ENCODE results near the gene CXCR3.
"Not testable (repeated sequence)": the region's sequence is repeated elsewhere in the genome, so short reads cannot be mapped to it uniquely, and the experiment has no call there.

CXCR3 gene

GRCh38 chrX:71622032-71622575 is 3.8 kb upstream of the CXCR3 start:
- no peaks in the 10 kb centered on the region for H3K27me3 Mint-ChIP-seq
- H3K4me3 Mint-ChIP-seq = peak overlapping the region; percentile 51
- H3K36me3 Mint-ChIP-seq = no peaks in the 10 kb centered on the region
- H3K9me3 Mint-ChIP-seq = no peaks in the 10 kb centered on the region
- peaks cover 58% of the 10 kb centered on the region for H3K4me1 Mint-ChIP-seq
- peak overlapping the region; percentile 93 for H3K27ac Mint-ChIP-seq

GRCh38 chrX:71621603-71622002 is 3.3 kb upstream of the CXCR3 start:
- H3K4me3 Mint-ChIP-seq = peak overlapping the region; percentile 51
- peaks cover 59% of the 10 kb centered on the region for H3K4me1 Mint-ChIP-seq
- peaks cover 1% of the 10 kb centered on the region for H3K36me3 Mint-ChIP-seq
- peak overlapping the region; percentile 35 for H3K27ac Mint-ChIP-seq
- no peaks in the 10 kb centered on the region for H3K27me3 Mint-ChIP-seq
- H3K9me3 Mint-ChIP-seq = no peaks in the 10 kb centered on the region

DNA sequence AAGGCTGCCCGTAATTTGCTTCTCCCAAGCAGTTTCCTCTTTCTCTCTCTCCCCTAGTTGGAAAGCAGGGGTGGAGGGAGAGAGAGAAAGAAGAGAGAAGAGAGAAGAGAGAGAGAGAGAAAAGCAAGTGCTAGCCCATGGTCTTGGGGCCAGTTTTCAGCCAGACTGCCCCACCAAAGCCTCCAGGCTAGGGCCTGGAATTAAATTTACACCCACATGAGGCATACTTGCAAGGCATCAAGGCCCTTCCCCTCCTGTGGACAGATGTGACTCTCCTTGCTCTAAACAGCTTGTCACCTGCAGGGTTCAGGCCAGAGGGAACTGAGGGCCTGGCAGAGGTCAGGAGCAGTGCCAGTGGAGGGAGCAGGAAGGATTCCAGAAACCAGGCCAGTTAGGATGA is 1.7 kb upstream of the CXCR3 start:
- no peaks in the 10 kb centered on the region for H3K9me3 Mint-ChIP-seq
- H3K27ac Mint-ChIP-seq = peak overlapping the region; percentile 99
- peaks cover 10% of the 10 kb centered on the region for H3K36me3 Mint-ChIP-seq
- no peaks in the 10 kb centered on the region for H3K27me3 Mint-ChIP-seq
- H3K4me1 Mint-ChIP-seq = peaks cover 70% of the 10 kb centered on the region
- H3K4me3 Mint-ChIP-seq = peak overlapping the region; percentile 81

GRCh38 chrX:71619193-71619592 is 882 bp upstream of the CXCR3 start:
- peaks cover 72% of the 10 kb centered on the region for H3K4me1 Mint-ChIP-seq
- no peaks in the 10 kb centered on the region for H3K9me3 Mint-ChIP-seq
- H3K36me3 Mint-ChIP-seq = peaks cover 13% of the 10 kb centered on the region
- no peaks in the 10 kb centered on the region for H3K27me3 Mint-ChIP-seq
- H3K27ac Mint-ChIP-seq = peak overlapping the region; percentile 99
- peak overlapping the region; percentile 81 for H3K4me3 Mint-ChIP-seq

GRCh38 chrX:71618787-71619186 is 476 bp upstream of the CXCR3 start:
- peak overlapping the region; percentile 99 for H3K27ac Mint-ChIP-seq
- H3K9me3 Mint-ChIP-seq = no peaks in the 10 kb centered on the region
- H3K4me3 Mint-ChIP-seq = peak overlapping the region; percentile 81
- no peaks in the 10 kb centered on the region for H3K27me3 Mint-ChIP-seq
- H3K4me1 Mint-ChIP-seq = peaks cover 70% of the 10 kb centered on the region
- H3K36me3 Mint-ChIP-seq = peaks cover 13% of the 10 kb centered on the region

GRCh38 chrX:71617742-71618141 is 569 bp downstream of the CXCR3 start:
- H3K27ac Mint-ChIP-seq = peak overlapping the region; percentile 99
- H3K4me3 Mint-ChIP-seq = peak overlapping the region; percentile 81
- peaks cover 13% of the 10 kb centered on the region for H3K36me3 Mint-ChIP-seq
- no peaks in the 10 kb centered on the region for H3K27me3 Mint-ChIP-seq
- H3K4me1 Mint-ChIP-seq = peaks cover 59% of the 10 kb centered on the region
- H3K9me3 Mint-ChIP-seq = no peaks in the 10 kb centered on the region

DNA sequence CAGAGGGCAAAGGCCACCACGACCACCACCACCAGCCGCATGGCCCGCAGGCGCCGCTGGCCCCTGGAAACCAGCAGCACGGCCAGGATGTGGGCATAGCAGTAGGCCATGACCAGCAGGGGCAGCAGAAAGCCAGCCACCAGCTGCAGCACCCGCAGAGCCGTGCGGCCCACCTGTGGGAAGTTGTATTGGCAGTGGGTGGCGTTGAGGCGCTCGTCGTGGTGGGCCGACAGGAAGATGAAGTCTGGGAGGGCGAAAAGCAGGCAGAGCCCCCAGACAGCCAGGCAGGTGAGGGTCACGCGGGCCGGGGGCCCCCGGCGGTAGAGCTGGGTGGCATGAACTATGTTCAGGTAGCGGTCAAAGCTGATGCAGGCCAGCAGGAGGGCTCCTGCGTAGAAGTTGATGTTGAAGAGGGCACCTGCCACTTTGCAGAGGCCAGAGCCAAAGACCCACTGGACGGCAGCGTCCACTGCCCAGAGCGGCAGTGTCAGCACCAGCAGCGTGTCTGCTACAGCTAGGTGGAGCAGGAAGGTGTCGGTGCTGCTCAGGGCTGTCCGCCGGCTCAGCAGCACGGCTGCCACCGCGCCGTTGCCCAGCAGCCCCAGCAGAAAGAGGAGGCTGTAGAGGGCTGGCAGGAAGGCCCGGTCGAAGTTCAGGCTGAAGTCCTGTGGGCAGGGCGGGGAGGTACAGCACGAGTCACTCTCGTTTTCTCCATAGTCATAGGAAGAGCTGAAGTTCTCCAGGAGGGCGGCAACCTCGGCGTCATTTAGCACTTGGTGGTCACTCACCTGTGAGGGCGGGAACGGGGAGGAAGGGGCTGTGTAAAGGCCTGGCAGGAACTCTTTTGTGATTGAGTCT is 1.4 kb downstream of the CXCR3 start:
- peak overlapping the region; percentile 81 for H3K4me3 Mint-ChIP-seq
- peaks cover 51% of the 10 kb centered on the region for H3K4me1 Mint-ChIP-seq
- H3K27ac Mint-ChIP-seq = no peak overlapping the region
- peaks cover 15% of the 10 kb centered on the region for H3K36me3 Mint-ChIP-seq
- no peaks in the 10 kb centered on the region for H3K27me3 Mint-ChIP-seq
- H3K9me3 Mint-ChIP-seq = no peaks in the 10 kb centered on the region

DNA sequence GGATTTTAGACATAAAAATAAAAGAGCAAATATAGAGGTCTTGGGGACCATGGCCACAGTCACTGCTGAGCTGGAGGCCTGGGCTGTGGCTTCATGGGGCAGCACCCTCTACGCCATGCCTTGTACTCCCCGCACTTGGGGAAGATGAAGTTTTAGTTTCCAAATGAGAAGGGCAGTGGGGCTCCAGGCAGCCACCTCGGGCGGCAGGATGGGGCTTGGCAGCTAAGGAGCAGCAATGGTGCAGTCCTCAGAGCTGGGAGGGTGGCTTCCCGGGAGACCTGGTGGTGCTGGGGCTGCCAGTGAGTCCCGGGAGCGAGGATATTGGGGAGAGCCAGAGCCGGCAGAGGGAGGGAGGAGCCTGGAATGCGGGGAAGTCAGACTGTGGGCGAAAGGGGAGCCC is 2.4 kb downstream of the CXCR3 start:
- H3K36me3 Mint-ChIP-seq = peaks cover 16% of the 10 kb centered on the region

GRCh38 chrX:71615056-71615455 is 3.3 kb downstream of the CXCR3 start:
- no peak overlapping the region for H3K27ac Mint-ChIP-seq
- H3K4me3 Mint-ChIP-seq = peak overlapping the region; percentile 51
- H3K36me3 Mint-ChIP-seq = peaks cover 18% of the 10 kb centered on the region
- peaks cover 41% of the 10 kb centered on the region for H3K4me1 Mint-ChIP-seq
- no peaks in the 10 kb centered on the region for H3K27me3 Mint-ChIP-seq
- no peaks in the 10 kb centered on the region for H3K9me3 Mint-ChIP-seq

More for the DNA sequence above, 2.4 kb downstream of the CXCR3 start:
- Mint-ChIP-seq H3K27ac (peak overlapping the region; percentile 80), H3K4me1 (peaks cover 45% of the 10 kb centered on the region), H3K27me3 (no peaks in the 10 kb centered on the region), H3K9me3 (no peaks in the 10 kb centered on the region), H3K4me3 (peak overlapping the region; percentile 79)

- Mint-ChIP-seq H3K9me3 (no peaks in the 10 kb centered on the region), H3K27ac (no peak overlapping the region), H3K4me1 (peaks cover 40% of the 10 kb centered on the region), H3K36me3 (peaks cover 31% of the 10 kb centered on the region), H3K4me3 (no peak overlapping the region), H3K27me3 (no peaks in the 10 kb centered on the region)
Observed at GRCh38 chrX:71612256-71612655, 6.1 kb downstream of the CXCR3 start.

- peaks cover 42% of the 10 kb centered on the region for H3K4me1 Mint-ChIP-seq
- H3K27me3 Mint-ChIP-seq, H3K4me3 Mint-ChIP-seq, H3K27ac Mint-ChIP-seq, H3K9me3 Mint-ChIP-seq: not testable (repeated sequence)
- H3K36me3 Mint-ChIP-seq = peaks cover 31% of the 10 kb centered on the region
Observed at GRCh38 chrX:71611736-71612135, 6.6 kb downstream of the CXCR3 start.

DNA sequence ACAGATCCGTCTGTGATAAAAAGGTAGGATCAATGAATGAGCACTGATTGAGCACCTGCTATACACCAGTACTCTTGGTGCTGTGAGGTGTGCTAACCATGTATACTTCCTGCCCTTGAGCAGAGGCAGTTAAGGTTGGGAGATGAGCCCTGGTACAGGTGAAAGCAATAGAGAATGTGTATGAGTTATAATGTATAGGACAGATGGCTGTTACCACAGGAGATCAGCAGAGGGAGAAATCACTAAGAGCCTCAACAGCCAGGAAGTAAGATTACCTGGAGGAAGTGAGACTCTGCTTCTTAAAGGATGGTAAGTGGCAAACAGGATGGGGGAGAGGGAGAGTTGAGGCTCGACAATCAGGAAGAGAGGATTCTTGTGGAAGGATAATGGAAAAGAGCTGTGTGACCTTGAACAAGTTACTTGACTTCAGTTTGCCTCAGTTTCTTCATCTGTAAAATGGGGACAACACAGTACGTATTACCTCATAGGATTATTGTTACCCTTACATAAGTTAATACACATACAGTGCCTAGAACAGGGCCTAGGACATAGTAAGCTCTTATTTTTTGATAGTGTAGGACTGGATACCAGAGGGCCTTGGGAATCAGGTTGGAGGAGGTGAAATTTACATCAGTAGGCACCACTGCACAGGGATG is 9.1 kb downstream of the CXCR3 start:
- Mint-ChIP-seq H3K9me3 (no peaks in the 10 kb centered on the region), H3K4me1 (peaks cover 44% of the 10 kb centered on the region), H3K27ac (peak overlapping the region; percentile 91), H3K36me3 (peaks cover 28% of the 10 kb centered on the region), H3K4me3 (peak overlapping the region; percentile 57), H3K27me3 (no peaks in the 10 kb centered on the region)

DNA sequence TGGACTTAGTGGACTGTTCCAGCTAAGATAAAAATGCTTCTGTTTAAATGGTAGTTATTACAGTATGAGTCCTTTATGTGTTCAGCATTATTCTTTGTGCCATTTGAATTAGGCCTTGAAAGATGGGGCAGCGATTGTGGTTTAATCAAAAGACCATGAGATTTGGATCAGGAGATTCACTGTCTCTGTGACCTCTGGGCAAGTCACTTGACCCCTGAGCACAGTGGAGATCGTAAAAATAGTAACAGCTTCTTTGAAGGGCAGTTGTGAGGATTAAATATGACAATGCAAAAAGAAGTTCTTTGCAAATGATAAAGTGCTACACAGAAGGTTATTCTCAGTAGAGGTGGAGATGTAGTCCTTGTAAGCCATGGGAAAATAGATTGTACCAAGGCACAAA is 10.8 kb downstream of the CXCR3 start:
- H3K36me3 Mint-ChIP-seq = peaks cover 40% of the 10 kb centered on the region
- peaks cover 50% of the 10 kb centered on the region for H3K4me1 Mint-ChIP-seq
- no peaks in the 10 kb centered on the region for H3K9me3 Mint-ChIP-seq
- no peaks in the 10 kb centered on the region for H3K27me3 Mint-ChIP-seq
- H3K27ac Mint-ChIP-seq = peak overlapping the region; percentile 88
- peak overlapping the region; percentile 42 for H3K4me3 Mint-ChIP-seq

GRCh38 chrX:71606536-71607216 is 11.6 kb downstream of the CXCR3 start:
- Mint-ChIP-seq H3K36me3 (peaks cover 44% of the 10 kb centered on the region), H3K9me3 (no peaks in the 10 kb centered on the region), H3K27ac (no peak overlapping the region), H3K27me3 (no peaks in the 10 kb centered on the region), H3K4me1 (peaks cover 50% of the 10 kb centered on the region), H3K4me3 (peak overlapping the region; percentile 42)

DNA sequence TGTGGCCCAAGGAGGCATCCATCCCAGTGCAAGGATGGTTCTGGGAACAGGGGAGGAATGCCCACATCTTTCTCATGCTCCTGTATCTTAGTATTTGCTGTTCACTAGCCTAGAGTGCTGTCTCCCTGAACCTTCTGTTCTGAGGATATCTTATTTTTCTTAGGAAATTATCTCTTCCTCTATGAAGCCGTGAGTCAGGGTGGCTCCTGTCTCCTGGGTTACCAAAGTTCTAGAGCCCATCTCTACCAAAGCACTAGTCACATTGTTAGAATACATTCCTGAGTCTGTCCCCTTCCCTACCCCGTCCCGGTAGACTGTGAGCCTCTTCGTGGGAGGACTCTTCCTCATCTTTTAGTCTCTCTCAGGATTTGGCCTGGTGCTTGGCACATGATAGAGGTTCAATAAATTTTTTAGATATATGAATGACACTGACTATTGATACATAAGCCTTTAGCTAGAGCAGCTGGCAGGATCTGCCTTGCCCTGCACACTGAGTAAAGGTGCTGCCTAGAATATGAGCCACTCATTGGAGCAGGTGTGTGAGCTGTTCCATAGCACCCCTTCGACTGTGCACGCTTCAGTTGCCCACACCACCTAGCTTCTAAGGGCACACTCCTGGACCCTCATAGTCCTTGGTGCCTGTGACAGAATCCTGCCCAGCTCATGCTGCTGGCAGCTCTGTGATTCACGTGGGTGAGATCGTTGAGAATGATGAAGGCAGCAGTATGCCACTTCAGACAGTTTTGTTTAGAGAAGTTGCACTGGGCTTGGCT is 13.3 kb downstream of the CXCR3 start:
- Mint-ChIP-seq H3K36me3 (peaks cover 43% of the 10 kb centered on the region), H3K4me1 (peaks cover 51% of the 10 kb centered on the region), H3K4me3 (no peak overlapping the region), H3K27me3 (no peaks in the 10 kb centered on the region), H3K27ac (peak overlapping the region; percentile 41), H3K9me3 (no peaks in the 10 kb centered on the region)
